Astrocyte of the cerebellum (primary cell): Measurements from ENCODE around the gene PITPNM1.
"Not testable (repeated sequence)": the region's sequence is repeated elsewhere in the genome, so short reads cannot be mapped to it uniquely, and the experiment has no call there.

Source experiments
- DNase-seq: peaks from one replicate; pipeline ENCODE4 v3.0.0-alpha.2; 2011; ENCODE audit warnings: low read depth
- H3K4me3 ChIP-seq: 2 replicates; pipeline ENCODE4 v1.5.1; 2011; ENCODE audit warnings: mild to moderate bottlenecking, low read depth, low read length, moderate library complexity
- in situ Hi-C: cut with HindIII; loops from 2 replicates; pipeline ENCODE4 v1.10.0; 2017; ENCODE audit warnings: low sequenced_read_pairs
- TF ChIP-seq, protein P1 (sequence below): IDR thresholded peaks from 2 replicates; pipeline ENCODE4 v1.5.1; 2012; ENCODE audit warnings: low read length, low read depth, moderate library complexity, mild to moderate bottlenecking; ENCODE audit errors: missing control alignments

Gene PITPNM1

GRCh38 chr11:67483831-67484665 is 21.1 kb downstream of the PITPNM1 start:
- in situ Hi-C loops: no loop called here
- DNase-seq: no peak
- TF ChIP-seq, protein P1, sequence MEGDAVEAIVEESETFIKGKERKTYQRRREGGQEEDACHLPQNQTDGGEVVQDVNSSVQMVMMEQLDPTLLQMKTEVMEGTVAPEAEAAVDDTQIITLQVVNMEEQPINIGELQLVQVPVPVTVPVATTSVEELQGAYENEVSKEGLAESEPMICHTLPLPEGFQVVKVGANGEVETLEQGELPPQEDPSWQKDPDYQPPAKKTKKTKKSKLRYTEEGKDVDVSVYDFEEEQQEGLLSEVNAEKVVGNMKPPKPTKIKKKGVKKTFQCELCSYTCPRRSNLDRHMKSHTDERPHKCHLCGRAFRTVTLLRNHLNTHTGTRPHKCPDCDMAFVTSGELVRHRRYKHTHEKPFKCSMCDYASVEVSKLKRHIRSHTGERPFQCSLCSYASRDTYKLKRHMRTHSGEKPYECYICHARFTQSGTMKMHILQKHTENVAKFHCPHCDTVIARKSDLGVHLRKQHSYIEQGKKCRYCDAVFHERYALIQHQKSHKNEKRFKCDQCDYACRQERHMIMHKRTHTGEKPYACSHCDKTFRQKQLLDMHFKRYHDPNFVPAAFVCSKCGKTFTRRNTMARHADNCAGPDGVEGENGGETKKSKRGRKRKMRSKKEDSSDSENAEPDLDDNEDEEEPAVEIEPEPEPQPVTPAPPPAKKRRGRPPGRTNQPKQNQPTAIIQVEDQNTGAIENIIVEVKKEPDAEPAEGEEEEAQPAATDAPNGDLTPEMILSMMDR: no peak
- H3K4me3 ChIP-seq: peak overlapping the region; percentile 49

DNA sequence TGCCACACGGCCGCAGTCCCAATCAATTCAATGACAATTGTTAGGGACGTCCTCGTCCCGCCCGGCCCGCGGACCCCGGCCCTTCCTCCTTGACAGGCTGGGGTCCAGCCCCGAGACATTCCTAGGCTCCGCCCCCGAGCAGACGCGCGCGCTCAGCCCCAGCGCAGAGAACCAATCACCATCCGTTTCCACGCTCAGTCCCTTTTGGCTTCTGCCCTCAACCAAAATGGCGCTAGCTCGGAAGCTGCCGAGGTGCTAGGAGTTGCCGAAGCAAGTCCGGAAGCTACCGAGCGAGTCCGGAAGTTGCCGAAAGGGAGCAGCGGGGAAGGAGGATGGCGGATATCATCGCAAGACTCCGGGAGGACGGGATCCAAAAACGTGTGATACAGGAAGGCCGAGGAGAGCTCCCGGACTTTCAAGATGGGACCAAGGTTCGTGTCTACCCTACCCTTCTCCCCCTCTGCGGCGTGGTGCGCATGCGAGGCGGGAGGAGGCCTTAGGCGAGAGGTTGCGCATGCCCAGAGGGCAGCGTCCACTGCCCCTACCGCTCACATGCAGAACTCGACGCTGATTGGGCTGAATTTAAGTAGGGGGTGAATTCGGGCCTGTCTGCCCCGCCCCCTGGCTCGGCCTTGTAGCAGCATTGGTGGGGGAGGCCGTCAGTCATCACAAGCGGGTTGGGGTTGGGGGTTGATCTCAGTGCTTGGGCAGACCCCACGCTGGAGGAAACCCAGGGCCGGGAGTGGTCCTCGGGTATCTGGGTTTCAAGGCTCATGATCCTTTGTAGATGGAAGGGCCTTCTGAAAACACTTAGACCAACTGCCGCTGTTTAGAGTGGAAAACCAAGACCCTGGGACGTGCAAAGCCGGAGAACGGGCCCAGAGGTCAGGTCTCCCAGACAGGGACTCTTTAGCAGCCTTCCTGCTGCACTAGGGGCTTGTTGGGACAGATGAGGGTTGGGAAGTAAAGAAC is 22.1 kb downstream of the PITPNM1 start, which contains the start of gene AIP:
Gene AIP (plus strand): TSS at position 200 of the 972 bp plus-strand sequence. CDS start 133 bp downstream, at position 333.
- TF ChIP-seq, protein P1: peak; percentile 11
- H3K4me3 ChIP-seq: peak within 1 kb of the TSS; percentile 49
- in situ Hi-C loops: no loop called here
- peak; percentile 96 for DNase-seq

- DNase-seq: no peak
- TF ChIP-seq, protein P1: no peak
- in situ Hi-C loops: no loop called here
- H3K4me3 ChIP-seq: peak overlapping the region; percentile 49
Measured at GRCh38 chr11:67482275-67482826, 22.8 kb downstream of the PITPNM1 start.

DNA sequence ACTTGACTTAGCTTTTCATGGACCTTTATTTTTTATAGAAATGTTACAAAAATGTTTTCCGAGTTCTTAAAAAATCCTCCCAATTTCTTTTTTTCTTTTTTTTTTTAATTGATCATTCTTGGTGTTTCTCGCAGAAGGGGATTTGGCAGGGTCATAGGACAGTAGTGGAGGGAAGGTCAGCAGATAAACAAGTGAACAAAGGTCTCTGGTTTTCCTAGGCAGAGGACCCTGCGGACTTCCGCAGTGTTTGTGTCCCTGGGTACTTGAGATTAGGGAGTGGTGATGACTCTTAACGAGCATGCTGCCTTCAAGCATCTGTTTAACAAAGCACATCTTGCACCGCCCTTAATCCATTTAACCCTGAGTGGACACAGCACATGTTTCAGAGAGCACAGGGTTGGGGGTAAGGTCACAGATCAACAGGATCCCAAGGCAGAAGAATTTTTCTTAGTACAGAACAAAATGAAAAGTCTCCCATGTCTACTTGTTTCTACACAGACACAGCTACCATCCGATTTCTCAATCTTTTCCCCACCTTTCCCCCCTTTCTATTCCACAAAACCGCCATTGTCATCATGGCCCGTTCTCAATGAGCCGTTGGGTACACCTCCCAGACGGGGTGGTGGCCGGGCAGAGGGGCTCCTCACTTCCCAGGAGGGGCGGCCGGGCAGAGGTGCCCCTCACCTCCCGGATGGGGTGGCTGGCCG is 27.7 kb downstream of the PITPNM1 start:
- in situ Hi-C loops, DNase-seq, H3K4me3 ChIP-seq: not testable (repeated sequence)

- H3K4me3 ChIP-seq, DNase-seq, in situ Hi-C loops: not testable (repeated sequence)
Measured at GRCh38 chr11:67476692-67477091, 28.5 kb downstream of the PITPNM1 start.

- TF ChIP-seq, protein P1: no peak
- in situ Hi-C loops: no loop called here
- H3K4me3 ChIP-seq: no peak overlapping the region
- no peak for DNase-seq
Measured at GRCh38 chr11:67472882-67473281, 32.3 kb downstream of the PITPNM1 start.
